GM21423 (cell line): ENCODE results near the gene MSMB.
"Not testable (repeated sequence)": the region's sequence is repeated elsewhere in the genome, so short reads cannot be mapped to it uniquely, and the experiment has no call there.

Experiments
- ATAC-seq: cut with Tn5 transposase; IDR thresholded peaks from one replicate; pipeline ENCODE4 v1.9.1; 2021; ENCODE audit warnings: mild to moderate bottlenecking, moderate library complexity; ENCODE audit not compliant: unreplicated experiment

MSMB gene

GRCh38 chr10:46046261-46046660, at the start of gene MSMB:
MSMB (minus strand) TSS chr10:46046269; CDS start chr10:46046237, 32 bp downstream.
- ATAC-seq, result no peak

- no peak for ATAC-seq
These were observed 49.1 kb upstream of the MSMB start for GRCh38 chr10:46094931-46095750.

- ATAC-seq, result no peak
These were observed 48.1 kb upstream of the MSMB start for GRCh38 chr10:46094197-46094500.

- ATAC-seq, result not testable (repeated sequence)
These were observed 47.5 kb upstream of the MSMB start for GRCh38 chr10:46093316-46094196.

GRCh38 chr10:46092524-46093081, 46.5 kb upstream of the MSMB start:
- ATAC-seq, result no peak

GRCh38 chr10:46091828-46092523, 45.9 kb upstream of the MSMB start:
- ATAC-seq, result no peak

- no peak for ATAC-seq
These were observed 45.2 kb upstream of the MSMB start for GRCh38 chr10:46091080-46091827.

GRCh38 chr10:46090258-46090812, 44.3 kb upstream of the MSMB start:
- ATAC-seq, result no peak

GRCh38 chr10:46087381-46087780, 41.3 kb upstream of the MSMB start:
- ATAC-seq, result not testable (repeated sequence)

- ATAC-seq, result no peak
These were observed 38.5 kb upstream of the MSMB start for GRCh38 chr10:46084321-46085165.

GRCh38 chr10:46080886-46081285, 34.8 kb upstream of the MSMB start:
- no peak for ATAC-seq

GRCh38 chr10:46079831-46080585, 33.9 kb upstream of the MSMB start:
- ATAC-seq, result no peak

GRCh38 chr10:46077731-46078413, 31.8 kb upstream of the MSMB start:
- no peak for ATAC-seq

GRCh38 chr10:46077141-46077554, 31.1 kb upstream of the MSMB start:
- no peak for ATAC-seq

GRCh38 chr10:46075869-46076268, 29.8 kb upstream of the MSMB start:
- ATAC-seq, result no peak

GRCh38 chr10:46074196-46074946, 28.3 kb upstream of the MSMB start:
- no peak for ATAC-seq

- no peak for ATAC-seq
These were observed 27.5 kb upstream of the MSMB start for GRCh38 chr10:46073564-46073963.
